HEK293T (cell line): ENCODE results near the gene TBC1D8.

Experiments
- ARNT ChIP-seq: fragments of 450-650 bp; IDR thresholded peaks from 2 replicates; pipeline ENCODE4 v1.6.1; 2017; ENCODE audit warnings: mild to moderate bottlenecking
- BHLHE40 ChIP-seq: fragments of 450-650 bp; IDR thresholded peaks from 2 replicates; pipeline ENCODE4 v1.6.1; 2016; ENCODE audit warnings: mild to moderate bottlenecking, moderate library complexity, borderline replicate concordance
- ELF4 ChIP-seq: fragments of 450-650 bp; IDR thresholded peaks from 2 replicates; pipeline ENCODE4 v1.6.1; 2017; ENCODE audit warnings: antibody characterized with exemption
- FOXA1 ChIP-seq: fragments of 450-650 bp; IDR thresholded peaks from 2 replicates; pipeline ENCODE4 v1.6.1; 2016; ENCODE audit warnings: mild to moderate bottlenecking
- FOXK2 ChIP-seq: fragments of 450-650 bp; IDR thresholded peaks from 2 replicates; pipeline ENCODE4 v1.6.1; 2016; ENCODE audit warnings: mild to moderate bottlenecking
- HDGF ChIP-seq: fragments of 450-650 bp; IDR thresholded peaks from 2 replicates; pipeline ENCODE4 v1.6.1; 2017; ENCODE audit warnings: antibody characterized with exemption, borderline replicate concordance
- L3MBTL2 ChIP-seq: fragments of 450-650 bp; conservative IDR thresholded peaks from 2 replicates; pipeline ENCODE4 v1.6.1; 2016; ENCODE audit warnings: mild to moderate bottlenecking
- LEF1 ChIP-seq: fragments of 450-650 bp; IDR thresholded peaks from 2 replicates; pipeline ENCODE4 v1.6.1; 2017; ENCODE audit warnings: mild to moderate bottlenecking, borderline replicate concordance
- NFRKB ChIP-seq: fragments of 450-650 bp; IDR thresholded peaks from 2 replicates; pipeline ENCODE4 v1.6.1; 2016; ENCODE audit warnings: mild to moderate bottlenecking, moderate library complexity
- SP1 ChIP-seq: fragments of 450-650 bp; IDR thresholded peaks from 2 replicates; pipeline ENCODE4 v1.6.1; 2017
- SUZ12 ChIP-seq: fragments of 450-650 bp; IDR thresholded peaks from 2 replicates; pipeline ENCODE4 v1.6.1; 2016; ENCODE audit warnings: mild to moderate bottlenecking
- TARDBP ChIP-seq: fragments of 450-650 bp; IDR thresholded peaks from 2 replicates; pipeline ENCODE4 v1.6.1; 2016
- ZNF384 ChIP-seq: fragments of 450-650 bp; IDR thresholded peaks from 2 replicates; pipeline ENCODE4 v1.6.1; 2016
- TF ChIP-seq, protein P1 (sequence below): fragments of 450-650 bp; IDR thresholded peaks from 2 replicates; pipeline ENCODE4 v1.6.1; 2016

GRCh38 chr2:101159526-101159925 lies 8.3 kb upstream of the TBC1D8 start:
- no peak for TF ChIP-seq ELF4
- TF ChIP-seq ZNF384: no peak
- no peak for TF ChIP-seq SP1
- no peak for TF ChIP-seq BHLHE40
- TF ChIP-seq NFRKB: no peak
- TF ChIP-seq ARNT: no peak
- TF ChIP-seq L3MBTL2: no peak
- TF ChIP-seq TARDBP: no peak
- TF ChIP-seq FOXK2: no peak
- TF ChIP-seq, protein P1, sequence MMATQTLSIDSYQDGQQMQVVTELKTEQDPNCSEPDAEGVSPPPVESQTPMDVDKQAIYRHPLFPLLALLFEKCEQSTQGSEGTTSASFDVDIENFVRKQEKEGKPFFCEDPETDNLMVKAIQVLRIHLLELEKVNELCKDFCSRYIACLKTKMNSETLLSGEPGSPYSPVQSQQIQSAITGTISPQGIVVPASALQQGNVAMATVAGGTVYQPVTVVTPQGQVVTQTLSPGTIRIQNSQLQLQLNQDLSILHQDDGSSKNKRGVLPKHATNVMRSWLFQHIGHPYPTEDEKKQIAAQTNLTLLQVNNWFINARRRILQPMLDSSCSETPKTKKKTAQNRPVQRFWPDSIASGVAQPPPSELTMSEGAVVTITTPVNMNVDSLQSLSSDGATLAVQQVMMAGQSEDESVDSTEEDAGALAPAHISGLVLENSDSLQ: no peak
- TF ChIP-seq HDGF: no peak
- no peak for TF ChIP-seq FOXA1
- TF ChIP-seq SUZ12: no peak
- TF ChIP-seq LEF1: no peak
